GM21515 (cell line): Measurements from ENCODE around the gene CAPN15.
"Not testable (repeated sequence)": the region's sequence is repeated elsewhere in the genome, so short reads cannot be mapped to it uniquely, and the experiment has no call there.

ENCODE experiments used
- ATAC-seq: cut with Tn5 transposase; IDR thresholded peaks from one replicate; pipeline ENCODE4 v1.9.1; 2021; ENCODE audit not compliant: unreplicated experiment

CAPN15 gene

GRCh38 chr16:506246-506546 lies 21.3 kb upstream of the CAPN15 start:
- no peak for ATAC-seq

DNA sequence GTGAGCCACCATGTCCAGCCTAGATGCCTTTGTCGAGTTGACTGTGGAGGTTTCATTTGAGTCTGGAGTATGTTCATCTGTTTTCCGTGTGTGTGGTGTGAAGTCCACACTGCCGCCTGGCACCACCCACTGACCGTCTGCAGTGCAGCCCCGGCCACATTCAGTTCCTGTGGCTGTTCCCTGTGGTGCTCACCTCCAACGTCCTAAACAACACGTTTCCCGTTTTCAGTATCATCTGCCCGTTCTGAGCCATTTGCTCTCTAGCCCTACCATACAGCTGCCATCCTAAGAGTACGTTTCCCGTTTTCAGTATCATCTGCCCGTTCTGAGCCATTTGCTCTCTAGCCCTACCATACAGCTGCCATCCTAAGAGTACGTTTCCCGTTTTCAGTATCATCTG lies 20.0 kb upstream of the CAPN15 start:
- not testable (repeated sequence) for ATAC-seq

DNA sequence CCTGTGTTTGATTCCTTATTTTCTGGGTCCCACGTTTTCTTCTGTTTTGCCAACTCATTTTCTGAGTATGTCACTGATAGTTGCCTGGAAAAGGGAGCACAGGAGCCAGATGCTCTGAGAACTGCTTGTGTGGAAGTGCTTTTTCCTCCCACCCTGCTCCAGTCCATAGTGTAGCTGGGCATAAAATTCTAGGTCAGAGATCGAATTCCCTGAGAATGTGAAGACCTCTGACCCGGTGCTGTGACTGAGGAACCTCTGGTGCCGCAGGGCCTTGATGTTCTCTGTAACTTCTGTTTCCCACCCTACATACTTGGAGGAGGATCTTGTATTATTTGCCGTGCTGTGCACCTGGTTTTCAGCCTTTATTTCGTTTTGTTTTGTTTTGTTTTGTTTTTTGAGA lies 19.5 kb upstream of the CAPN15 start:
- no peak for ATAC-seq

DNA sequence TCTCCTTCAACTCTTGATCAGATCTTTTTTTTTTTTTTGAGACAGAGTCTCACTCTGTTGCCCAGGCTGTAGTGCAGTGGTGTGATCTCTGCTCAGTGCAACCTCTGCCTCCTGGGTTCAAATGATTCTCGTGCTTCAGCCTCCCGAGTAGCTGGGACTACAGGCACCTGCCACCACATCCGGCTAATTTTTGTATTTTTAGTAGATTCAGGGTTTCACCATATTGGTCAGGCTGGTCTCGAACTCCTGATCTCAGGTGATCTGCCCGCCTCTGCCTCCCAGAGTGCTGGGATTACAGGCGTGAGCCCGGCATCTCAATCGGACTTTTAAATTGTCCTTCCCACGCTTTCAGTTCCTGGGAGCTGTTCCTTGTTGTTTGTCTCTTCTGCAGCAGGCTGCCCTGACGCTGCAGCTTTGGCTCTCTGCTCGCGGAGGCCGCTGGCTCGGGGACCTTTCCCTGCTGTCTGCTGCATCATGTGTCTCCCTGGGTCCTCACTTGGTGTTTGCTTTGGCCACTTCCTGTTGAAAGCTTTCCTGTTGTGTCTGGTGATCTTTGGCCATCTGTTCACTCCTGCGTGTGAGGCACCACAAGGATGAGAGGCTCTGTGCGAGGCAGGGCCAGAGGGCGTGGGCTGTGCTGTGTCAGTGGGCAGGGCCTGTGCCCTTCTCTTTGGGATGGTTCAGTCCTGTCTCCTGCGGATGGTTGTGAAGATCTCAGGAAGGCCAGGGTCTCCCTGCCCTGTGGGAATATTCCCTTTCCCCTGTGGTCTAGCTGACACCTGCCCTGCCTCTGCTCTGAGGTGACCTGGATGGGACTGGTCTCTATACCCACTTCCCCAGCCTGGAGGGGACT lies 18.4 kb upstream of the CAPN15 start:
- no peak for ATAC-seq

- ATAC-seq, result no peak
Observed at GRCh38 chr16:510066-510825, 17.3 kb upstream of the CAPN15 start.

DNA sequence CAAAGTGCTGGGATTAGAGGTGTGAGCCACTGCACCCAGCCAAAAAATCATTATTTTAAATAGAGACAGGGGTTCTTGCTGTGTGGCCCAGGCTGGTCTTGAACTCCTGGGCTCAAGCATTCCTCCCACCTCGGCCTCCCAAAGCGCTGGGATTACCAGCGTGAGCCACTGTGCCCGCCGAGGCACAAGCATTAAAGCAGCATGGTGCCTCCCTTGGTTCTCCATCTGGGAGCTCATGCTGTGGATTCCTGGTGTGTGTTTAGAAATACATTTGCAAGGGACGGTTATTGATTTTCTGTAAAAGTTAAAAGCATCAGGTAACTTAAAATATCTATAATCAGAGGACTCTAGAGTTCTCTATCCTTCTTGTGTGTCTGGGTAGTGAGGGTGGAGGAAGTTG lies 14.7 kb upstream of the CAPN15 start:
- no peak for ATAC-seq

- no peak for ATAC-seq
Observed at GRCh38 chr16:513950-514349, 13.6 kb upstream of the CAPN15 start.

GRCh38 chr16:515175-515938 lies 12.2 kb upstream of the CAPN15 start:
- no peak for ATAC-seq

GRCh38 chr16:515939-516226 lies 11.6 kb upstream of the CAPN15 start:
- ATAC-seq, result no peak

- no peak for ATAC-seq
Observed at GRCh38 chr16:516301-516700, 11.2 kb upstream of the CAPN15 start.

DNA sequence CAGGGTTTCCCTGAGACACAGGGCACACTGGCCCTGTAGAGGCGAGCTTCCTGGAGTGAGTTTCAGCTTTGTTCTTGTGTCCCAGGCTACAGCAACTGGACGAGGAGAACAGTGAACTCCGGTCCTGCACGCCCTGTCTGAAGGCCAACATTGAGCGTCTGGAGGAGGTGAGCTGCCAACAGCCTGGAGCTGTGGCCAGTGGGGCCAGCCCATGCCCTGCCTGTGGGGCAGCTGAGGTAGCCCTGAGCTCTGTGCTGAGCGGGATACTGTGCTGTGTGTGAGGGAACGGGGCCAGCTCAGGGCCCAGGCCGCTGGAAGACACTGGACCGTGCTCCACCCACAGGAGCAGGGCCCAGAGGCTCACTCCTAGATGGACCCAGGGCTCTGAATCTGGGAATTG lies 8.7 kb upstream of the CAPN15 start:
- no peak for ATAC-seq

GRCh38 chr16:519425-519824 lies 8.1 kb upstream of the CAPN15 start:
- ATAC-seq, result no peak

GRCh38 chr16:519841-520687 lies 7.4 kb upstream of the CAPN15 start:
- ATAC-seq, result no peak

- no peak for ATAC-seq
Observed at GRCh38 chr16:520847-521246, 6.7 kb upstream of the CAPN15 start.

DNA sequence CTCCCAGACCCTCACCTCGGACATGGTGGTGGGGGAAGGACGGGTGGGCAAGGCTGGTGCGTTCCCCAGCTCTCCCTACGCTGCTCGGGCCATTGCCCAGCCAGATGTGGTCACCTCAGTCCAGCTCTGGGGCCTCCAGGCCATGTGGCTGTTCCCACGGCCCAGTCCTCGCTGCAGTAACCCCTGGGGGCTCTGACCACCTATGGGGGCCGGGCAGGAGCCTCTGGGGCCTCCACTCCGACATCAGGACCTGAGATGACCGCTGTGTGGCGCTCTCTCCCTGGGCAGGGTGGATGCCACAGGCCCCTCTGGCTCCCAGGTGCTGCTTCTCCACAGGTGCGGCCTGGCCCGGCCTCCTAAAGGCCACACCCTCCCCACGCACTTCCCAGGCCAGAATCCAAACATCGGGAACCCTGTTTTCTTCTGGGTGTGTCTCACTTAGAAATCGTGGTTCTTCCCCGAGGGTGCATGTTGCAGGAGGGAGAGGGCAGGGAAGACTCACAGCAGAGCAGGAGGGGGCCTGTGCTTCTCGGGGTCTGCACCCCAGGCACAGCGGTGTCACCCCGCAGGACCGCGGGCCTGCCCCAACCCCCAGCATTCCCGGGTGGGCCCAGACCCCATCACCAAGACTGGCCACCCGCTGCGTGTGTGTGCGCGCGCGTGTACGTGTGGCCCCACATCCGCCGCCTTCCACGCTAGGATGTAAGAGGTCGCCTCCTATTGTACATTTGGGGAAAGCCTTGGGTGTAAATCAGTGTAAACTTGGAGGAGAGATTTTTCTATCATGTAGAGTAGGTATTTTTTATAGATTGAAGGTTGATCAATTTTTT lies 5.9 kb upstream of the CAPN15 start:
- ATAC-seq, result no peak

DNA sequence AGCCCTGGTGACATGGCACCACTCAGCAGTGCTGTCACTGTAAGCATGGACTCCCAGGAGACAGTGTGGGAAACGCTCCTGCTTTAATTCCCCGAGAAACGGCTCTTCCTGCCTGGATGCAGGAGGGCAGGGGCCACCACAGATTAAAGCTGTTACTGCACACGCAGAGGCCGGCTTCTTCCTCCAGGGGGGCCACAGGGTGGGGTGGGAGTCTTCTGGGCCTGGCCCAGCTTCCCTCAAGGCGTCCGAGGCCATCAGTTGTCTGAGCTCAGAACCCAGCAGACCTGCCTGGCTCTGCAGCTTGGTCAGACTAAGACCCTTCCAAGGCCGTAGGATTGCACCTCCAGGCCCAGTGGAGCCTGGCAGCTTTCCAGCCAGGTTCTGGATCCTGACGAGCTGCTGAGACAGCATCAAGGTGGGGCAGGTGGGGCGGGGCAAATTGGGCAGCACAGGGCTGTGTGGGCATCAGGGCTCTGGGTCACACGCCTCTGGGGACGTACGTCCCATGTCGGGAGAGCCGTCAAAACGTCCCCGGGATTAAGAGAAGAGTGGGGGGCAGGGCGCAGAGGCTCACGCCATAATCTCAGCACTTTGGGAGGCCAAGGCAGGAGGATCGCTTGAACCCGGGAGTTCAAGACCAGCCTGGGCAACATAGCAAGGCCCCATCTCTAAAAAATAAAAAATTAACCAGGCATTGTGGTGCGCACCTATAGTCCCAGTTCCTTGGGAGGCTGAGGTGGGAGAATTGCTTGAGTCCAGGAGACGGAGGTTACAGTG lies 5.0 kb upstream of the CAPN15 start:
- ATAC-seq, result no peak

GRCh38 chr16:523097-523741 lies 4.3 kb upstream of the CAPN15 start:
- no peak for ATAC-seq

DNA sequence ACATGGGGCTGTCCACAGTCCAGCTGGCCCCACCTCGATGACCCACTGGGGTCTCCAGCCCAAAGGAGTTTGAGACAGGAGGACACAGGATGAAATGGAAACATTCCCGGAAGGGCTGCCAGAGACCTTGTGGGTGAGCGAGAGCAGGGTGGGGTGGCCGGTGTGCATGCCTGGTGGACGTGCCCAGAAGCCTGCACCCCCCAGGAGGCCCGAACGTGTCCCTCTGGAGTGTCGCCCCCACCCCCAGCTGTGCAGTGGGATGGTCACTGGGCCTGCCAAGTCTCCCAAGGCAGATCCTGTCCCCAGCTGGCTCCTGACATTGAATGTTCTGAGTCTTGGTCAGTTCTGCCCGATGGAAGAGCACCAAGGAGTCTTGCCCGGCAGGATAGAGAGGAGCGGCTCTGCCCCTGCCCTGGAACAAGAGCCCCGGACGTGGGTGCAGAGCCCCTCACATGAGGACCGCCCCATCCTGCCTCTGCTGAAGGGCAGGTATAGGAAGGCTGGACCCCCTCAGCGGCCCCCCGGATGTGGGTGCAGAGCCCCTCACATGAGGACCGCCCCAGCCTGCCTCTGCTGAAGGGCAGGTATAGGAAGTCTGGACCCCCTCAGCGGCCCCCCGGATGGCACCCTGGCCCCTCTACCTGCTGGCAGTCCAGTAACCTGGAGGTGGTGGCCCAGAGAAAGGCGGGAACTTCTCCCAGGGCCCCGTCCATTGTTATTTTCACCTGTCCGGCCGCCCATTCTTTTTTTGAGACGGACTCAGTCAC lies 3.1 kb upstream of the CAPN15 start:
- no peak for ATAC-seq
